ENCODE results near the gene TSPEAR.
"Not testable (repeated sequence)": the region's sequence is repeated elsewhere in the genome, so short reads cannot be mapped to it uniquely, and the experiment has no call there.

TSPEAR gene

DNA sequence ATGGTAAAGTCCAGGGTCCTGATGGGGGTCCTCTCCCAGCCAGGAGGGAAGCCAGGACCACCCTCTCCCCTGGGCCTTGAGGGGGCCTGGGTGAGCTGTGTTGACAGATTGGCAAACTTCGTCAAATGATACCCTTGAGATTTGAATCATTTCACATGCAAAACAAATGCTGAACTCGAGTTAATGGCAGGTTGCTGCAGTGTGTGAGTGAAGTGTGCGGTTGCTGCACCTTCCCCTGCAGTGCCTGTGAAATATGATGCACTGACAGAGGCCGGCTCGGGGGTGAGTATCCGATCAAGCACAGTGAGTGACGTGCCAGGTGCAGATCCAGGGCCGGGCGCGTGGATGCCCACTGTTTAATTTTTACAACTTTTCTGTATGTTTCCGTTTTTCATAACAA is 23.7 kb downstream of the TSPEAR start:
- H3K9me3 ChIP-seq (ENCODE audit: control insufficient read depth in 5 of 5, low read length in 5 of 5): peaks cover 0 to 8% (median 2%) of the 10 kb centered on the region in 5 donors

DNA sequence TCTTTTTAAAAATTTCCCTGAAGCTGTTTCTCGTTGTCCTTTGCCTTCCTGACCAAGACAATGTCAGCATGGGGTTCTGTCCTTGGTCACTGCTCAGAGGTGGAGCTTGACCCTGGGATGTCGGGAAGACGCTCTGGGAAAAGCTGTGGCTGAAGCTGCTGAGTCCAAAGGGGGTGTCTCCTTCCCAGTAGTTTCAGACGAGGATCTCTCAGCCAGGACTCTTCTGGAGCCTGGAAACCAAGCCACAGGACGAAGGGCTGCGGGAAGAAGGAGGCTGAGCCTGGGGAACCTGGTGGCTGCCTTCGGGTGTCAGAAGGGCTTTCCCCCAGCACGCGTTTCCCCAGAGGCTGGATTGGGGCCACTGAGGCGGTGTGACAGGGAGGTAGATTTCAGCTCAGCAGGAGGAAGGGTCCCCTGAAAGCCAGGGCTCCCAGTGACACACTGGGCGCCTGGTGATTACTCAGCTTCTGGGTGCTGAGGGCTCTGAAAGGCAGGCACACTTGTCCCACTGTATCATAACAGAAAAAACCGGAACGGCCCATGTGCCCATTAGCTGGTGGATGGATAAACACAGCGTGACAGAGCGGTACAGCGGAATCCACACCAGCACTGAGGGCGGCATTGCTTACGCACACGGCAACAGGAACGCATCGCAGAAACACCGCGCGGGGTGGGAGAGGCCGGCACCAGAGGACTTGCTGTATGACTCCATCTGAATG is 24.4 kb downstream of the TSPEAR start:
- H3K36me3 ChIP-seq (ENCODE audit: control insufficient read depth in 5 of 5, insufficient read depth in 5 of 5, low read length in 5 of 5): no peaks in the 10 kb centered on the region
- peaks cover 0 to 26% (median 12%) of the 10 kb centered on the region in 5 donors for H3K27me3 ChIP-seq (ENCODE audit: control insufficient read depth in 5 of 5, insufficient read depth in 4 of 5, low read length in 5 of 5)
- no peak overlapping the region for H3K4me3 ChIP-seq (ENCODE audit: low read depth in 1 of 5, low read length in 5 of 5)
- H3K4me1 ChIP-seq (ENCODE audit: control insufficient read depth in 5 of 5, insufficient read depth in 5 of 5, low read length in 5 of 5): peaks cover 0 to 2% (median 0%) of the 10 kb centered on the region in 5 donors
- H3K9ac ChIP-seq (ENCODE audit: low read length in 5 of 5): no peak overlapping the region
- peaks cover 0 to 1% (median 0%) of the 10 kb centered on the region in 5 donors for H3K9me3 ChIP-seq (ENCODE audit: control insufficient read depth in 5 of 5, low read length in 5 of 5)
- H3K27ac ChIP-seq (ENCODE audit: low read depth, low read length): no peak overlapping the region

More for the DNA sequence above, 23.7 kb downstream of the TSPEAR start:
- Histone ChIP-seq H3K27me3 (ENCODE audit: control insufficient read depth in 5 of 5, insufficient read depth in 4 of 5, low read length in 5 of 5) (peaks cover 0 to 26% (median 12%) of the 10 kb centered on the region in 5 donors), H3K4me3 (ENCODE audit: low read depth in 1 of 5, low read length in 5 of 5) (no peak overlapping the region), H3K9ac (ENCODE audit: low read length in 5 of 5) (no peak overlapping the region), H3K36me3 (ENCODE audit: control insufficient read depth in 5 of 5, insufficient read depth in 5 of 5, low read length in 5 of 5) (no peaks in the 10 kb centered on the region), H3K27ac (ENCODE audit: low read depth, low read length) (no peak overlapping the region), H3K4me1 (ENCODE audit: control insufficient read depth in 5 of 5, insufficient read depth in 5 of 5, low read length in 5 of 5) (peaks cover 0 to 2% (median 0%) of the 10 kb centered on the region in 5 donors)

DNA sequence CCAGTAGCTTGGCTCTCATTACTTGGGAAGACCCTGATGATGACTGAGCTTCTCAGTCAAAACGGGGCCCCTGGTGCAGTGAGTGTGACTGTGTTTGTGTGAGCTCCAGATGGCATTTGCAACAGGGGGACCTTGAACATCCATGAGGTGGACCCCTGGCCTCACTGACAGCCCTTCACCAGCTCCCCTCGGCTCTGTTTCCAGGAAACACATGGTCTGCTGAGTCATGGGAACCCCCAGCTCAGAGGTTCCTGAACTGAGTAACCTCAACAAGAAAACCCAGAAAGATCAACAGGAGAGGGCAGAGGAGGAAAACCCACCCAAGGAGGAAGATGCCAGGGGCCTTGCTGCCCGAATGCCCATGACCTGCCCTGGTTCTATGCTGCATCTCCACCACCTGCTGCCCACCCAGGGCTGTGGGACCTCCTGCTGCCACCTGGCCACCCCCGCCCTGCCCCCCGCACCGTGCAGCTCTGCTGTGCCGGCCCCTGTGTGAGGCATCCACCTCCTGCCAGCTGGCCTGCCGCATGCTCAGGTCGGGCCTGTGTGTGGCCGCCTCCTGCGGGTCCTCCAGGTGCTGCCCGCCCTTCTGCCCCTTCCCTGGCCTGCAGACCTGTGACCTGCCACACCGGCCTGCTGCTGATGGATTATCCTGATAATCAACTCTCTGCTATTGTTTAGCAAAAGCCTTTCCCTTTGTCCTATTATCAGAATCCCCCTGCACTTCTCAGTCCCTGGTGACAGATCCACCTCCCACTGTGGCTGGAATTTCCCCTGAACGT is 25.2 kb downstream of the TSPEAR start:
- Histone ChIP-seq H3K27me3 (ENCODE audit: control insufficient read depth in 5 of 5, insufficient read depth in 4 of 5, low read length in 5 of 5) (peaks cover 0 to 30% (median 12%) of the 10 kb centered on the region in 5 donors), H3K36me3 (ENCODE audit: control insufficient read depth in 5 of 5, insufficient read depth in 5 of 5, low read length in 5 of 5) (no peaks in the 10 kb centered on the region), H3K27ac (ENCODE audit: low read depth, low read length) (no peak overlapping the region), H3K9ac (ENCODE audit: low read length in 5 of 5) (no peak overlapping the region), H3K4me1 (ENCODE audit: control insufficient read depth in 5 of 5, insufficient read depth in 5 of 5, low read length in 5 of 5) (peaks cover 0 to 2% (median 0%) of the 10 kb centered on the region in 5 donors), H3K9me3 (ENCODE audit: control insufficient read depth in 5 of 5, low read length in 5 of 5) (no peaks in the 10 kb centered on the region), H3K4me3 (ENCODE audit: low read depth in 1 of 5, low read length in 5 of 5) (no peak overlapping the region)

DNA sequence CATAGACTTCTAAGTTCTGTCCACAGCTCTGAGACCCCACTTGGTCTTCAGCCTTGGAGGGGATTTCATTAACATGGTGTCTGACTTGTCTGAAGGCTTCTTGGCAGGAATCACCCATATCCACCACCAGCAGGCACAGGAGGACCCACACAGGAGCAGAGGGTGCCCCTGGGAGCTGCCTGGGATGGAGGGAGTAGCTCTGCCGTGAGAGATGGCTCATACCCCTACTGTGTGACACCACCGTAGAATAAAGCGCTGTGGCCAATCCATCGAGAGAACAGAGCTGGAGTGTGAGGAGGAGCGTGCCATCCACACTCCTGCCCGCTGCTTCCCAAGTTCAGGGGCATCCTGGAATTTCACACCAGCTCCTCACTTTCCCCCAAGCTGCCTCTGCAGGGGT is 26.3 kb downstream of the TSPEAR start:
- H3K4me1 ChIP-seq (ENCODE audit: control insufficient read depth in 5 of 5, insufficient read depth in 5 of 5, low read length in 5 of 5); H3K9me3 ChIP-seq (ENCODE audit: control insufficient read depth in 5 of 5, low read length in 5 of 5); H3K9ac ChIP-seq (ENCODE audit: low read length in 5 of 5); H3K4me3 ChIP-seq (ENCODE audit: low read depth in 1 of 5, low read length in 5 of 5); H3K27ac ChIP-seq (ENCODE audit: low read depth, low read length); H3K36me3 ChIP-seq (ENCODE audit: control insufficient read depth in 5 of 5, insufficient read depth in 5 of 5, low read length in 5 of 5): not testable (repeated sequence)
- peaks cover 0 to 30% (median 12%) of the 10 kb centered on the region in 5 donors for H3K27me3 ChIP-seq (ENCODE audit: control insufficient read depth in 5 of 5, insufficient read depth in 4 of 5, low read length in 5 of 5)

DNA sequence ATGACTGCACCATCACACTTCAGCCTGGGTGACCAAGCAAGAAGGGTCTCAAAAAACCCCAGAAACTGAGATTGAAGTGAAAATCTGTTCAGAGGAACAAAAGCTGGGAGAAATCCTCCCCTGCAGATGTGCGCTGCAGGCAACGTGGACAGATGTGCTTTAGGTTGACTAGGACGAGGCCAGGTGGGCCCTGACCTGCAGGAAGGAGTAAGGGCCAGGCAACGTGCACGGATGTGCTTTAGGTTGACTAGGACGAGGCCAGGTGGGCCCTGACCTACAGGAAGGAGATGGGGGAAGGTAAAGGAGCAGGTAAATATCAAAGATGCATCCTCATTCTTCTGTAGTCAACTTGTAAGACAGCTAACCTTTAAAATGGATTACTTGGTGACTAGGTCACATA is 26.9 kb downstream of the TSPEAR start:
- H3K9me3 ChIP-seq (ENCODE audit: control insufficient read depth in 5 of 5, low read length in 5 of 5): no peaks in the 10 kb centered on the region
- H3K4me1 ChIP-seq (ENCODE audit: control insufficient read depth in 5 of 5, insufficient read depth in 5 of 5, low read length in 5 of 5): peaks cover 0 to 2% (median 0%) of the 10 kb centered on the region in 5 donors
- no peak overlapping the region for H3K27ac ChIP-seq (ENCODE audit: low read depth, low read length)
- H3K36me3 ChIP-seq (ENCODE audit: control insufficient read depth in 5 of 5, insufficient read depth in 5 of 5, low read length in 5 of 5): no peaks in the 10 kb centered on the region
- peaks cover 0 to 30% (median 12%) of the 10 kb centered on the region in 5 donors for H3K27me3 ChIP-seq (ENCODE audit: control insufficient read depth in 5 of 5, insufficient read depth in 4 of 5, low read length in 5 of 5)
- H3K9ac ChIP-seq (ENCODE audit: low read length in 5 of 5): no peak overlapping the region
- H3K4me3 ChIP-seq (ENCODE audit: low read depth in 1 of 5, low read length in 5 of 5): no peak overlapping the region

DNA sequence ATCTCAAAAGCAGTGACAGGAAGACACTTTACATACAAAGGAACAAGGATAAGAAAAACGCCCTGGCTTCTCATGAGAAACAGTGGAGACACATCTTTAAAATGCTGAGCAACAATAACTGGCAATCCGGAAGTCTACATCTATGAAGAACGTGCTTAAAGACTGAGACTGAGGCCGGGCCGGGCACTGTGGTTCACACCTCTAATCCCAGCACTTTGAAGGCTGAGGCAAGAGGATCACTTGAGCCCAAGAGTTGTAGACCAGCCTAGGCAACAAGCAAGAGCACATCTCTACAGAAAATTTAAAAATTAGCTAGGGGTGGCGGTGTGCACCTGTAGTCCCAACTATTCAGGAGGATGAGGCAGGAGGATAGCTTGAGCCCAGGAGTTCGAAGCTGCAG is 27.3 kb downstream of the TSPEAR start:
- Histone ChIP-seq H3K27me3 (ENCODE audit: control insufficient read depth in 5 of 5, insufficient read depth in 4 of 5, low read length in 5 of 5) (peaks cover 0 to 30% (median 12%) of the 10 kb centered on the region in 5 donors), H3K9ac (ENCODE audit: low read length in 5 of 5) (no peak overlapping the region)

DNA sequence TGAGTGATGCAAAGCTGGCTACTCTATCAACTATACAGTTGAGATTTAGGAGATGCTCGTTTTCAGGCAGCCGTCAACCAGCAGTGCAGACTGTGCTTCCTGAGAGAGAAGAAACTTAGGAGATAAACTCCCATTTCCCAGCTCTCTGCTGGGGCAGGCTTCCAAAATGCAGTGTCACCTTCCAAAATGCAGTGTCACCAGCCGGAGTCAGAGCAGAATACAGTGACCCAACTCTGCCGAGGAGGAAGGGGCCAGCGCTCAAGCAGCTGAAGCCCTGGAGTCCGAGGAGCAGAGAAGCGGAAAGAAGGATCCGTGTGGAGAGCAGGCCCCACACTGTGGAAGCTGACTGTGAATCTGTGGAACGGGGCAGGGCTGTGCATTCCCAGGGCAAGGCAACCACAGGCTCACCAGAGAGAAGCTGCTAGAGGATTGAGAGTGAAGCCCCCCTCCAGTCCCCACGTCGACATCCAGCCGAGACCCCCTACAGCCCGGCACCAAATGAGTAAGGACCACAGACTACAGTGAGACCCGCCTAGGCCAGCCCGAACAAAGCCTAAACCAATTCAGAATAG is 28.7 kb downstream of the TSPEAR start:
- no peaks in the 10 kb centered on the region for H3K9me3 ChIP-seq (ENCODE audit: control insufficient read depth in 5 of 5, low read length in 5 of 5)
- H3K36me3 ChIP-seq (ENCODE audit: control insufficient read depth in 5 of 5, insufficient read depth in 5 of 5, low read length in 5 of 5): no peaks in the 10 kb centered on the region
- H3K9ac ChIP-seq (ENCODE audit: low read length in 5 of 5): no peak overlapping the region
- peaks cover 0 to 26% (median 11%) of the 10 kb centered on the region in 5 donors for H3K27me3 ChIP-seq (ENCODE audit: control insufficient read depth in 5 of 5, insufficient read depth in 4 of 5, low read length in 5 of 5)
- peaks cover 0 to 2% (median 0%) of the 10 kb centered on the region in 5 donors for H3K4me1 ChIP-seq (ENCODE audit: control insufficient read depth in 5 of 5, insufficient read depth in 5 of 5, low read length in 5 of 5)
- H3K27ac ChIP-seq (ENCODE audit: low read depth, low read length): no peak overlapping the region
- H3K4me3 ChIP-seq (ENCODE audit: low read depth in 1 of 5, low read length in 5 of 5): no peak overlapping the region

More for the DNA sequence above, 27.3 kb downstream of the TSPEAR start:
- Histone ChIP-seq H3K4me1 (ENCODE audit: control insufficient read depth in 5 of 5, insufficient read depth in 5 of 5, low read length in 5 of 5) (peaks cover 0 to 2% (median 0%) of the 10 kb centered on the region in 5 donors), H3K4me3 (ENCODE audit: low read depth in 1 of 5, low read length in 5 of 5) (no peak overlapping the region), H3K27ac (ENCODE audit: low read depth, low read length) (no peak overlapping the region), H3K36me3 (ENCODE audit: control insufficient read depth in 5 of 5, insufficient read depth in 5 of 5, low read length in 5 of 5) (no peaks in the 10 kb centered on the region), H3K9me3 (ENCODE audit: control insufficient read depth in 5 of 5, low read length in 5 of 5) (no peaks in the 10 kb centered on the region)

DNA sequence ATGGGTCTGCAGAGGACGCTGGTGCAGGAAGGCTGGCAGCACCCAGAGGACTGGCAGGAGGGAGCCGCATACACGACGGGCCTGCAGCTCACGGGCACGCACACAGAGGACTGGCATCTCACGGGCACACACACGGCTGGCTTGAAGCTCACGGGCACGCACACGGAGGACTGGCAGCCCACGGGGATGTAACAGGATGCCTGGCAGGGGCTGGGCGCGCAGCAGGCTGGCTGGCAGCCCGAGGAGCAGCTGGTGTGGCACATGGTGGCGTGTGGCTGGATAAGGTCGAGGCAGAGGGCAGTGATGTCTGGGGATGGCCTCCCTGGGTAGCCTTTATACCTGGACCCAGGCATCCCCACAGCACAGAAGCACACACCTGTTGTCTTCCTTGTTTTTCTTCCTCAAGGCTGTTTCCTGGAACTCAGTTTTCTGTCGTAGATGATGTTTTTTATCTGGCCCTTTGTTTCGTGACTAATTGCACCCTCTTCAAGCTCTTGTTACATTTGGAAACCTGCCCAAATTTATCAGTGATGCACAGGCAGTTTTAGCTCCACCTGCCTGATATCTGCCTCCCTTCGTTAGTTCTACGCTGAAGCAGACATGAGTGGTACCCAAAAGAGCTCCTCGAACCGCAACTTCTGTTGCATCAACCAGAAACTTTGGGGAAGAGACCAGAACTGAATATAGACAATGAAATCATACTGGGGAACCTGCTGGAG is 29.4 kb downstream of the TSPEAR start, which contains the start of gene KRTAP12-1:
Gene KRTAP12-1, minus strand, starts transcription at position 303 of the 719 bp plus-strand sequence. Its CDS starts 40 bp downstream, at position 263.
- Histone ChIP-seq H3K36me3 (ENCODE audit: control insufficient read depth in 5 of 5, insufficient read depth in 5 of 5, low read length in 5 of 5) (no peaks in the 10 kb centered on the region), H3K4me3 (ENCODE audit: low read depth in 1 of 5, low read length in 5 of 5) (no peak within 1 kb of the TSS), H3K9me3 (ENCODE audit: control insufficient read depth in 5 of 5, low read length in 5 of 5) (no peaks in the 10 kb centered on the region), H3K9ac (ENCODE audit: low read length in 5 of 5) (no peak within 1 kb of the TSS), H3K27ac (ENCODE audit: low read depth, low read length) (no peak within 1 kb of the TSS), H3K4me1 (ENCODE audit: control insufficient read depth in 5 of 5, insufficient read depth in 5 of 5, low read length in 5 of 5) (peaks cover 0 to under 1% (median 0%) of the 10 kb centered on the region in 5 donors), H3K27me3 (ENCODE audit: control insufficient read depth in 5 of 5, insufficient read depth in 4 of 5, low read length in 5 of 5) (peaks cover 0 to 19% (median 8%) of the 10 kb centered on the region in 5 donors)

DNA sequence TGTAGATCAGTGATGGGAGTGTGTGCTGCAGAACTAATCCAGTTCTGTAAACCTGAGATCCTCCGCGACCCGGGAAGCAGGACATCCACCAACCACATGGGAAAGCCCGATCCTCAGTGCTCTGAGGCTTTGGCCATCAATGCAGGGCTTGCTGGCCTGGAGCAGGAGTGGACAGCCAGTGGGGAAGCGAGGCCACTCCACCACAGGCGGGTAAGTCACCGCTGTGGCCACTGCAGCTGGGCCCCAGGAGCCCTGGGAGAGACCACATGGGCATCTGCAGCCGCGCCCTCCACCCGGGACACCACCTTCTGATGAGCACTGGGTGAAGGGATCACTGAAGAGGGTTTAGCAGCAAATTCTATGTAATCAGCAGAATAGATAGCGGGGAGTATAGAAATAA is 30.2 kb downstream of the TSPEAR start:
- Histone ChIP-seq H3K27ac (ENCODE audit: low read depth, low read length) (no peak overlapping the region), H3K4me3 (ENCODE audit: low read depth in 1 of 5, low read length in 5 of 5) (no peak overlapping the region), H3K4me1 (ENCODE audit: control insufficient read depth in 5 of 5, insufficient read depth in 5 of 5, low read length in 5 of 5) (no peaks in the 10 kb centered on the region), H3K9ac (ENCODE audit: low read length in 5 of 5) (no peak overlapping the region), H3K9me3 (ENCODE audit: control insufficient read depth in 5 of 5, low read length in 5 of 5) (no peaks in the 10 kb centered on the region), H3K27me3 (ENCODE audit: control insufficient read depth in 5 of 5, insufficient read depth in 4 of 5, low read length in 5 of 5) (peaks cover 0 to 12% (median 5%) of the 10 kb centered on the region in 5 donors), H3K36me3 (ENCODE audit: control insufficient read depth in 5 of 5, insufficient read depth in 5 of 5, low read length in 5 of 5) (no peaks in the 10 kb centered on the region)

Measured in subcutaneous abdominal adipose tissue (tissue), 5 donors.